OCI-LY3 (cell line): ENCODE data around the gene EIF4E.

Experiments used
- EZH2phosphoT487 ChIP-seq: fragments of 200-600 bp; shearing (Covaris generic); IDR thresholded peaks from 2 replicates; pipeline ENCODE4 v1.6.1; 2018; ENCODE audit warnings: antibody characterized with exemption, mixed run types, low read depth
- TF ChIP-seq, protein P1 (sequence below): fragments of 200-600, 300-600 bp; sonication (generic); IDR thresholded peaks from 2 replicates; pipeline ENCODE4 v1.5.1; 2014; ENCODE audit warnings: antibody characterized with exemption, low read length, low read depth

DNA sequence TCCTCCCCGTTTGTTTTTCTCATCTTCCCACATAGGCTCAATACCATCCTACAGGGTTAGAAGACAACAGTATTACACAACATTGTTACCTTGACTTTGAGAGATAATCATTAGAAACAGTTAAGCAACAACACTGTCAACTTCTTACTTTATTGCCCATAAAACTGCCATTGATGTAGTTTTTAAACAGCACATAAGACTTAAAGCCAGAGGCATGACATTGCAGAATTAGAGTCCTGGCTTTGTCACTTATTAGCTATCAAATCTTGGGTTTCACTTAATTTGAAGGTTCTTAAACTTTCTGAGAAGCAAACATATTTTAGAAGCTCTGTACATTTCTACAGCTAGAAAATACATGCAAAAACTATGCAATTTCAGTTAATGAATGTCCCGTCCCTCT, 41.8 kb downstream of the EIF4E start:
- TF ChIP-seq, protein P1, sequence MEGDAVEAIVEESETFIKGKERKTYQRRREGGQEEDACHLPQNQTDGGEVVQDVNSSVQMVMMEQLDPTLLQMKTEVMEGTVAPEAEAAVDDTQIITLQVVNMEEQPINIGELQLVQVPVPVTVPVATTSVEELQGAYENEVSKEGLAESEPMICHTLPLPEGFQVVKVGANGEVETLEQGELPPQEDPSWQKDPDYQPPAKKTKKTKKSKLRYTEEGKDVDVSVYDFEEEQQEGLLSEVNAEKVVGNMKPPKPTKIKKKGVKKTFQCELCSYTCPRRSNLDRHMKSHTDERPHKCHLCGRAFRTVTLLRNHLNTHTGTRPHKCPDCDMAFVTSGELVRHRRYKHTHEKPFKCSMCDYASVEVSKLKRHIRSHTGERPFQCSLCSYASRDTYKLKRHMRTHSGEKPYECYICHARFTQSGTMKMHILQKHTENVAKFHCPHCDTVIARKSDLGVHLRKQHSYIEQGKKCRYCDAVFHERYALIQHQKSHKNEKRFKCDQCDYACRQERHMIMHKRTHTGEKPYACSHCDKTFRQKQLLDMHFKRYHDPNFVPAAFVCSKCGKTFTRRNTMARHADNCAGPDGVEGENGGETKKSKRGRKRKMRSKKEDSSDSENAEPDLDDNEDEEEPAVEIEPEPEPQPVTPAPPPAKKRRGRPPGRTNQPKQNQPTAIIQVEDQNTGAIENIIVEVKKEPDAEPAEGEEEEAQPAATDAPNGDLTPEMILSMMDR, result no peak
- no peak for TF ChIP-seq EZH2phosphoT487
